Measurements from ENCODE around the gene SHANK3.

The SHANK3 gene

GRCh38 chr22:50712341-50713007, 39.9 kb downstream of the SHANK3 start:
- no peak for DNase-seq (ENCODE audit: low read depth, low spot score)

GRCh38 chr22:50713008-50713385, 40.4 kb downstream of the SHANK3 start:
- no peak for DNase-seq (ENCODE audit: low read depth, low spot score)

GRCh38 chr22:50713571-50714056, 41.0 kb downstream of the SHANK3 start:
- DNase-seq (ENCODE audit: low read depth, low spot score): no peak

- DNase-seq (ENCODE audit: low read depth, low spot score): no peak
Observed at GRCh38 chr22:50714150-50714549, 41.5 kb downstream of the SHANK3 start.

- no peak for DNase-seq (ENCODE audit: low read depth, low spot score)
Observed at GRCh38 chr22:50714631-50715179, 42.1 kb downstream of the SHANK3 start.

GRCh38 chr22:50715250-50715649, 42.6 kb downstream of the SHANK3 start:
- DNase-seq (ENCODE audit: low read depth, low spot score): no peak

GRCh38 chr22:50715776-50716175, 43.2 kb downstream of the SHANK3 start:
- DNase-seq (ENCODE audit: low read depth, low spot score): no peak

GRCh38 chr22:50716290-50717024, 43.8 kb downstream of the SHANK3 start:
- DNase-seq (ENCODE audit: low read depth, low spot score): no peak

GRCh38 chr22:50717709-50718351, 45.2 kb downstream of the SHANK3 start:
- no peak for DNase-seq (ENCODE audit: low read depth, low spot score)

- DNase-seq (ENCODE audit: low read depth, low spot score): no peak
Observed at GRCh38 chr22:50718352-50718709, 45.7 kb downstream of the SHANK3 start.

- no peak for DNase-seq (ENCODE audit: low read depth, low spot score)
Observed at GRCh38 chr22:50719814-50720300, 47.2 kb downstream of the SHANK3 start.

- DNase-seq (ENCODE audit: low read depth, low spot score): no peak
Observed at GRCh38 chr22:50720301-50721256, 48.0 kb downstream of the SHANK3 start.

- no peak for DNase-seq (ENCODE audit: low read depth, low spot score)
Observed at GRCh38 chr22:50721257-50721844, 48.7 kb downstream of the SHANK3 start.

GRCh38 chr22:50722048-50722701, 49.6 kb downstream of the SHANK3 start:
- no peak for DNase-seq (ENCODE audit: low read depth, low spot score)

Data from smooth muscle cell of the brain vasculature (primary cell).